Stimulated activated naive CD8-positive, alpha-beta T cell treated with anti-CD3 and anti-CD28 coated beads, Interleukin-15, amount 100 ng/mL, for 72 hours (primary cell): ENCODE data around the gene AP1G2.

Experiments
- ATAC-seq: fragments of 150-1000 bp; cut with Tn5 transposase; 2 replicates; pipeline ENCODE4 v1.10.0; 2021; ENCODE audit warnings: mild to moderate bottlenecking, moderate library complexity
- DNase-seq, 2 donors: peaks; one replicate each; pipeline ENCODE4 v3.0.0; 2021 to 2022
- H3K27ac Mint-ChIP-seq, 2 donors: one replicate each; pipeline ENCODE4 v1.8.0; 2022; ENCODE audit warnings: mild to moderate bottlenecking in 2 of 2, mixed read lengths in 2 of 2, moderate library complexity in 2 of 2
- H3K27me3 Mint-ChIP-seq: one replicate; pipeline ENCODE4 v1.8.0; 2022; ENCODE audit warnings: mixed read lengths
- H3K4me1 Mint-ChIP-seq: one replicate; pipeline ENCODE4 v1.8.0; 2022; ENCODE audit warnings: mild to moderate bottlenecking, mixed read lengths
- H3K4me3 Mint-ChIP-seq, 2 donors: one replicate each; pipeline ENCODE4 v1.8.0; 2022; ENCODE audit warnings: mild to moderate bottlenecking in 2 of 2, mixed read lengths in 2 of 2, moderate library complexity in 1 of 2
- H3K9me3 Mint-ChIP-seq, 2 donors: one replicate each; pipeline ENCODE4 v1.8.0; 2022; ENCODE audit warnings: mixed read lengths in 2 of 2

AP1G2 gene

DNA sequence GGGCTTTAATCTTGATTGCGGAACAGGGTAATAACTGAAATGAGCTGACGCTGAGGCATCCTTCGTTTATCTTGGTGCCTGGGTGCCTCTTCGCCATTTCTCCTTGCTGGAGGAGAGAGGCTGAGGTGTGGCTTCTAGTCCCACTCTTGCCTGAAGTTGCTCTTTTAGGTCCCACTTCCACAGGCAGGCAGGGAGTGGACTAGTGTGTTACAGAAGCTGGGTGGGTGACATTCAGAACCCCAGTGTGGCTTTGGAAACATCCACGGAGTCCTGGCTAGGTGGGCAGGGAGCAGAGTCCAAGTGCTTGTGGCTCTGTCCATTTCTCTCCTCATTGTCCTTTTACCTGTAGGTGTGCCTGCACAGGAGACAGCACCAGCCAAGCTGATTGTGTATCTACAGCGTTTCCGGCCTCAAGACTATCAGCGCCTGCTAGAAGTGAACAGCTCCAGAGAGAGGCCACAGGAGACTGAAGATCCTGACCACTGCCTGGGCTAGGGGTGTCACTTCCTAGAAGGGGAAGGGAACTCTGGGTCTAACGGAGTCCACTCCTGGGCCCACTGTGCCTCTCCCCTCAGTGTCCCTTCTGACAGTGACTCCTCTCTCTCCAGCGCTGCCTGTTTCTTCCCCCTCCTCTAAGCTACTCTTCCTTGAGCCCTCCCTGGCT lies 9.1 kb downstream of the AP1G2 start:
- DNase-seq (no peak), ATAC-seq (no peak)
- H3K27me3 Mint-ChIP-seq = no peaks in the 10 kb centered on the region
- H3K9me3 Mint-ChIP-seq = no peaks in the 10 kb centered on the region
- H3K4me1 Mint-ChIP-seq = peaks cover 74% of the 10 kb centered on the region
- peak overlapping the region in 1 of 2 donors; percentile 1 for H3K4me3 Mint-ChIP-seq
- no peak overlapping the region for H3K27ac Mint-ChIP-seq

DNA sequence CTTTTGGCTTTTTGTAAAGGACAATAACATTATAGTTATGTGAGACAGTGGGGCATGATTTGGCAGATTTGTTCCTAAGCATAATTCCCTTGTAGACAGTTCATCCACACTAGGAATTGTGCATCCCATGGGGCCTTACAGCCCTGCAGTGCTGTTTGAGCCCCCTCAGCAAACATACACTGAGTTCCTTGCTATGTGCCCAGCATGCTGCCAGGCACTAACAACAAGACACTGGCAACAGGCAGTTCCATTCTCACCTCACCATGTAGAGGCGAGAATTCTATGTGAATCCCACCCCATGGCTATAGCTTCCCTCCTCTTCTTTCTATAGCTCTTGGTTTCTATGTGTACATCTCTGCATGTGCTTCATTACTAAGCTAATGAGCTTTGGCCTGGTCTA lies 9.6 kb downstream of the AP1G2 start:
- DNase-seq (no peak), ATAC-seq (no peak)
- peak overlapping the region; percentile 54 to 75 for H3K4me3 Mint-ChIP-seq
- H3K9me3 Mint-ChIP-seq = no peaks in the 10 kb centered on the region
- no peaks in the 10 kb centered on the region for H3K27me3 Mint-ChIP-seq
- H3K4me1 Mint-ChIP-seq = peaks cover 71% of the 10 kb centered on the region
- H3K27ac Mint-ChIP-seq = peak overlapping the region in 1 of 2 donors; percentile 24

DNA sequence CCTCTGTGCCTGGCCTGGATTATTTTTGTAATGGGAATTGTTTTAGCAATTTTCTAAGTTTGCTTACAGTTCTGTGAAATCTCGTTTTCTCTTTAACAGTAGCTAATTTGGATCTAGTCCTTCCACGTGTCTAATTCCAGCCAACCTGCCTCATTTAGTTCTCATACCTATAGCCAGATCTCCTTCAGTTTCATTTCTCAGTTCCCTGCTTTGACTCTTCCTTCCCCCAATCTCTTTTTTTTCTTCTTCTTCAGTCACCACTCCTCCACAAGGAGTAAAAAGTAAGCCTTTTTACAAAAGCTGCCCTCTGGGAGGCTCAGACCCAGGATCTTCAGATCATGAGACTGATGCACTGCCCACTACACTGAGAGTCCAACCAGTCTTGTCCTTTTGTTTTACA lies 10.1 kb downstream of the AP1G2 start:
- no peaks in the 10 kb centered on the region for H3K27me3 Mint-ChIP-seq

DNA sequence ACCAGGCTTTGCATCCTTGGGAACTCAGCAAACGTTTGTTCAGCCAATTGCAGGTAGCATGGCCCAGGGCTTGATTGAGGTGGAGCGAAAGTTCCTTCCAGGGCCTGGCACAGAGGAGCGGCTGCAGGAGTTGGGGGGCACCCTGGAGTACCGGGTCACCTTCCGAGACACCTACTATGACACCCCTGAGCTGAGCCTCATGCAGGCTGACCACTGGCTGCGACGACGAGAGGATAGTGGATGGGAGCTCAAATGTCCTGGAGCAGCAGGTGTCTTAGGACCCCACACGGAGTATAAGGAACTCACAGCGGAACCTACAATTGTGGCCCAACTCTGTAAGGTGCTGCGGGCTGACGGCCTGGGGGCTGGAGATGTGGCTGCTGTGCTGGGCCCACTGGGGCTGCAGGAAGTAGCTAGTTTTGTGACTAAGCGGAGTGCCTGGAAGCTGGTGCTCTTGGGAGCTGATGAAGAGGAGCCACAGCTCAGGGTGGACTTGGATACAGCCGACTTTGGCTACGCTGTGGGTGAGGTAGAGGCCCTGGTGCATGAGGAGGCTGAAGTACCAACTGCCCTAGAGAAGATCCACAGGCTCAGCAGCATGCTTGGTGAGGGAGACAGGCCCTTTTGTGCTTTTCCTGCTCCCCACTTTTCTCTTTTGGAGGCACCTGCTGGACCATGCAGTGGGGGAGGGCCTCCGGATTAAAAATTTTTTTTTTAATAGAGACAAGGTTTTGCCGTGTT lies 10.7 kb downstream of the AP1G2 start:
- H3K9me3 Mint-ChIP-seq = no peaks in the 10 kb centered on the region
- H3K4me1 Mint-ChIP-seq = peaks cover 70% of the 10 kb centered on the region
- ATAC-seq = no peak
- peak overlapping the region; percentile 90 to 95 for H3K27ac Mint-ChIP-seq
- no peak for DNase-seq
- H3K27me3 Mint-ChIP-seq = no peaks in the 10 kb centered on the region
- peak overlapping the region; percentile 97 to 98 for H3K4me3 Mint-ChIP-seq

More for the DNA sequence above, 10.1 kb downstream of the AP1G2 start:
- no peak for DNase-seq
- Mint-ChIP-seq H3K9me3 (no peaks in the 10 kb centered on the region), H3K4me1 (peaks cover 67% of the 10 kb centered on the region), H3K27ac (peak overlapping the region in 1 of 2 donors; percentile 24), H3K4me3 (peak overlapping the region; percentile 54 to 75)
- no peak for ATAC-seq

DNA sequence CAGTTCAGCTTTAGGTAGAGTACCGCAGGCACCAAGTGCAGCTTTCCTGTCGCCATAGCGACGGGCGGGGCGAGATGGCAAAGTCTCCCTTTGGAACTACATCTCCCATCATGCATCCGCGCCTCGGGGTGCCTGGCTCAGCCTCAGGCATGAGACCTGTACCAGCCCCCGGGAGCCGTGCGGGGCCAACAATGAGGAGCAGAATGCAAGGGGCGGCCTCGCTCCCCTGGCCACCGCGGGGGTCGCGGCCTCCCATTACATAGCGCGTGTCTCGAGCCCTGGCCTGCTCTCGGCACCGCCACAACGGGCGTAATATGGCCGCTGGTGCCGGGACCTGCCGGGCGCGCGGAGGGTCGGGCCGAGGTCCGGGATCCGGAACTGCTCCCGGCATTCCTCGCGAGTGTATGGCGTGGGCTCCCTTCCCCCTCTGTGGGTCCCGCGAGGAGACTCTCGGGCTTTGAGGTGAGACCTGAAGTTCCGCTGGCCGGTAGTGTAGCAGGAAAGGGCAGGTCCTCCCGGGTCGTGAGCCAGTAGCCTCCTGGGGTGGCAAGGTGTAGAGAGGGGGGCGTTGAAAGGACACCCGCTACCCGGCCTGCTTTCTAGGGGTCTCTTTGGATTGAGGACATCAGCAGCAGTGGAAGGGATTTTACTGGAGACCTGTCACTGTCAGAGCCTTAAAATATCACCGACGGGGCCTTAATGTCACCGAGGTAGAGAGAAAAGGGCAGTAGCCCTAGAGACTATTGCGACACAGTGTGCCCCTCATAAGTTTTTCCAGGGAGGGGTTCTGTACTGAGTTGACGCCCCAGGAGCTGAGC lies 11.5 kb downstream of the AP1G2 start, which contains the start of gene THTPA:
TSS of gene THTPA (plus strand) at position 390 of the 818 bp plus-strand sequence. CDS start 487 bp downstream, outside the sequence.
- DNase-seq (peak; percentile 86 to 92), ATAC-seq (peak; percentile 83)
- H3K27ac Mint-ChIP-seq = peak within 1 kb of the TSS; percentile 90 to 95
- peak within 1 kb of the TSS; percentile 97 to 98 for H3K4me3 Mint-ChIP-seq
- H3K9me3 Mint-ChIP-seq = no peaks in the 10 kb centered on the region
- H3K27me3 Mint-ChIP-seq = no peaks in the 10 kb centered on the region
- peaks cover 63% of the 10 kb centered on the region for H3K4me1 Mint-ChIP-seq

DNA sequence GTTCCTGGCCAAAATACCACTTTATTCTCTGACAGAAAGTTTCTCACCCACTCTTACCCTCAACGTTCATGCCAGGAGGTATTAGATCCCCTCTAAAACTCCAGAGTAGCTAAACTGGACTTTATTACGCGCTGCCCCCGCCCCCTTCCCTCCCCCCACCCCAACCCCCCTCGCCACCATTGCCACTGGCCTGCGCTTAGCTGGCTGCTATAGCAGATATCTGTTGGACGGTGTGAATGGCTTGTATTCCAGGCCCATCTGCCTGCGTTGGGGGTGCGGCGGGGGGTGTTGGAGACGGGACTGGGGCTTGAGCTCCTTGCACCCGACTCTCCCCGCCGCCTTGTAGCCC lies 12.1 kb downstream of the AP1G2 start:
- H3K9me3 Mint-ChIP-seq = no peaks in the 10 kb centered on the region
- peak overlapping the region; percentile 97 to 98 for H3K4me3 Mint-ChIP-seq
- H3K4me1 Mint-ChIP-seq = peaks cover 58% of the 10 kb centered on the region
- DNase-seq (no peak), ATAC-seq (no peak)
- H3K27me3 Mint-ChIP-seq = no peaks in the 10 kb centered on the region
- H3K27ac Mint-ChIP-seq = peak overlapping the region in 1 of 2 donors; percentile 95

DNA sequence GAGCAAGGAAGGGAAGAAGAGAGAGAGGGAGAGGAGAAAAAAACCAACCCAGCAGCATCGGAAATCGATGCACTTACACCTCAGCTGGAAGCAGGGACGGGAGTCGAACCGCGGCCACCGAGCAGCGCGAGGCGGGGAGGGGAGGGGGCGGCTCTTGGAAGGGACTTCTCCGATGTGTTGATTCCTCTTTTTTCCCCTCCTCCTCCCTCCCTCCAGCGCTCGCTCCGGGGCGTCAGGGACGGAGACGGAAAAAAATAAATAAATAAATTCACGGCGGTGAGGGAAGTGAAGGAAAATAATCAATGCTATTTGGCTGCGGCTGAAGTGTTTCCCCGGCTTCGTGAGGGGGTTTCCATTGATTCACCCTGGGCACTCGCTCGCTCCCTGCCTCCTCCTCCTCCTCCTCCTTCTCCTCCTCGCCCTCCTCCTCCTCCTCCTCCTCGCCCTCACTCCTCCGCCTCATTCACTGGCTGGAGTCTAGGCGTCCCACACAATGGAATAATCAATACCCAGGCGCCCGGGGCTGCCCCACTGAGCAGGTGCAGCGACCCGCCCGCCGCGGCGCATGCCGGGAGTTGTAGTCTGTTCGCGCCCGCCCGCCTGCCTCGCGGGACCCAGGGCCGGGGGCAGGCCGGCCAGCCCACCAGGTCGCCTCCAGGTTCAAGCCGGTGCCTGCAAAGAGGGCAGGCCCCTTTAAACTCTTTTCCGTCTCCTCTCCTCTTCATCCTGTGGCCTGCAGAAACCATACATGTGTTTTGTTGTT lies 16.1 kb downstream of the AP1G2 start, which contains the start of gene ZFHX2:
TSS of gene ZFHX2 (minus strand) at position 500 of the 763 bp plus-strand sequence. CDS start 16,440 bp downstream, outside the sequence.
- DNase-seq (peak; percentile 72 to 84), ATAC-seq (peak; percentile 79)
- Mint-ChIP-seq H3K27me3 (no peaks in the 10 kb centered on the region), H3K9me3 (no peaks in the 10 kb centered on the region), H3K4me3 (peak within 1 kb of the TSS in 1 of 2 donors; percentile 21), H3K4me1 (peaks cover 18% of the 10 kb centered on the region), H3K27ac (peak within 1 kb of the TSS; percentile 93)

DNA sequence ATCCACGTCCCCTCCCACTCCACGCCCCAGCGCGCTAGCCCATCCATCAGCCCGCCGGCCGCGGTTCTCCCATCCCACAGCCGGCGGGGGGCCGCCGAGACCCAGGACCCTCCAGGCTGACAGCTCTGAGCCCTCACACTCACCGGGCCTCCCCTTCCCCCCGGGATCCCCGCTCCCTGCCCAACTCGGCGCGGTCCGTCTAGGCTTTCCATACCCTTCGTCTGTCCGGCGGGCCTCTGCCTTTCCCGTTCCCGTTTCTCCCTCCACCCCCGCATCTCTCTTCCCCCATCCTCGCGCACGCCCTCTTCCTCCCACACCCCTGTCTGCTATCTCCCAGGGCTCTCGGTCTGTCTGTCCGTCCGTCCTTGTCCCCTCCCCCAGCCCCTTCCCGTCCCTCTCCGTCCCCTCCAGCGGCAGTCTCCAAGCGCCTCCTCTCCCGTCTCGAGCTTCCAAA lies 16.8 kb downstream of the AP1G2 start:
- Mint-ChIP-seq H3K4me1 (peaks cover 12% of the 10 kb centered on the region), H3K9me3 (no peaks in the 10 kb centered on the region), H3K4me3 (no peak overlapping the region), H3K27ac (peak overlapping the region; percentile 0 to 93), H3K27me3 (no peaks in the 10 kb centered on the region)
- DNase-seq (no peak), ATAC-seq (peak; percentile 2)

DNA sequence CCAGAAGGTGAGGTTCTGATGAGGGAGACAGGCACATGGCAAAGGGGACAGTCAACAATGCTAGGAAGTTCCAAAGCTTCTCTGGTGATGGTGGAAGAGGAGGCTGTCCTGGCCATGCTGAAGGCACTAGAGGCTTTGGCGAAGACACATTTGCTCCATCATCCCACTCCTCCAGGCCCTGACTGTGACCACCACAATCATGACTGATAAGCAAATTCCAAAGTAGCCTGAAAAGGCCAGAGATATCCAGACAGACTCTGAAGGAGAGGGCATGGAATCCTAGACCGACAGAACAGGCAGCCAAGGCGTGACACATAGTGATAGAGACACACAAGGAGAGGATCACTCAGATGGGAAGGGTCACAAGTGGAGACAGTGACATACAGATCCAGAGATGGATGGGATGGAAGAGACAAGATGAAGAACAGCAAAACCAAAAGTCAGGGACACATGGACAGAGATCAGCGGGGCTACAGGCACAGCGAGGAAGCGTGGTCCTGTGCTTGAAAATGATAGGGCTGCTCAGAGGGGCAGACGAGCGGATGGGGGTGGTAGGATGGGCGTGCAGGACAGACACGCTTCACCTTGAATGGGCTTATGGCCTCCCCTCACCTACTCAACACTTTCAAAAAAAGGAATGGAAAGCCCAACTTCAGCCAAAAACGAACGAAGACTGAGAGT lies 17.3 kb downstream of the AP1G2 start:
- Mint-ChIP-seq H3K4me1 (peaks cover 8% of the 10 kb centered on the region), H3K9me3 (no peaks in the 10 kb centered on the region), H3K4me3 (no peak overlapping the region), H3K27ac (no peak overlapping the region), H3K27me3 (no peaks in the 10 kb centered on the region)
- no peak for DNase-seq
- no peak for ATAC-seq

DNA sequence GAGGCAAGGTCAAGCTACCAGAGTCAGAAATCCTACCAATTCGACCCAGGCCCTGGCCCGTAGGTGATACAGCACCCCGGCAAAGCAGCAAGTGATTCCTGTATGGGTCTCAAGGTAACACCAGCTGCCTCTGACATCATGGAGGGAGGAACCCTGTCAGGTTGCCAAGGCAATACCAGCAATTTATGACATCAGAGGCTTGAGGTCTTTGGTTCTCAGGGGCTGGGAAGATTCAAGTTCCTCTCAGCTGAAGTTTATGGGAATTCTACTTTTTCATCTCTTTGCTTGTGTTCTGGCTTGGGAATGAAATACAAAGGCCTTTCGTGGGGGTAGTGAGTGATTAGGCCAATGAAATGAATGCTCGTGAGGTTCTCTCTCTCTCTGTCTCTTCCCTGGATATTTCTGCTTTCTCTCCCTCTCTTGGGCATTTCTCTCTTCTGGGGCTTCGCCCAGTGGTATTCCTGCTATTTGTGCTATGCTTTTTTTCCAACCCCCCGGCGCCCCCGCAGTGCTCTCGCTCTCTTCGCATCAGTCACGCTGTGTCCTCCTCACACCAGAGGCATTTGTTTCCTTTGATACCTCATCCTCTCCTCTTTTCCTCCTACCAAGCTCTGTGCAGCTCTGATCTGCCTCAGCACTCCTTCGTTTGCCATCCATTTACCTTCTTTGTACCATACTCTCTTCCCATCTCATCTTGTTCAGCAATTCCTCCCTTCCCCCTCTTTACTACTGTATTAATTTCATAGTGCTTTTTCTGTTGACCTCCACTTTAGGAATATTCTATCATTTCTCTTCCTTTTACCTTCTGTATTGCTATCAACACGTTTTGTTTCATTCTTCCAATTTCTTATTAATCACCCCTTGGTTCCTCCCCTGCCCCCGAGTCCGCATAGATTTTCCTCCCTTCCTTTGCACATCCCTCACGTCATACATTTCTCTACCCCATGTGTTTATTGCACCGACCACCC lies 19.0 kb downstream of the AP1G2 start:
- no peak for ATAC-seq
- Mint-ChIP-seq H3K4me3 (no peak overlapping the region), H3K4me1 (peaks cover 5% of the 10 kb centered on the region), H3K27ac (no peak overlapping the region), H3K9me3 (no peaks in the 10 kb centered on the region), H3K27me3 (no peaks in the 10 kb centered on the region)
- no peak for DNase-seq

DNA sequence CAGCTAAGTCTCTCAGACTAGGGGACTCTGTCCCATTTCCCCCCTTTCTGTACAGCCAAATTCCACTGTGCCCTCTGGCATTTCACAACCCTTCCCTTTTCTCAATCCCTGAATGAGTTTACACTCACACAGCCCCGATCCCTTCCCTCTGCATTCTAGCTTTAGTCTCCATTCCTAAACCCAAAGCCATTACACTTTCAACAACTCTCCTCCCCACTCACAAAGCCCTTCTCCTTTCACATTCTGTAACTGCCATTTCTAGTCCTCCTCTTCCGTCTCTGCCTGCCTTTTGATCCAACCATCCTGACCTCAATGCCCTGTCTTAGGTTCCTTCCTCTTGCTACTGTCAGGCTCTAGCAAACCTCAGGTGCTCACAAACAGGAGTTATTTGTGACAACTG lies 19.7 kb downstream of the AP1G2 start:
- Mint-ChIP-seq H3K4me1 (peaks cover 5% of the 10 kb centered on the region), H3K9me3 (no peaks in the 10 kb centered on the region), H3K27ac (no peak overlapping the region), H3K4me3 (no peak overlapping the region), H3K27me3 (no peaks in the 10 kb centered on the region)
- ATAC-seq (no peak), DNase-seq (no peak)

DNA sequence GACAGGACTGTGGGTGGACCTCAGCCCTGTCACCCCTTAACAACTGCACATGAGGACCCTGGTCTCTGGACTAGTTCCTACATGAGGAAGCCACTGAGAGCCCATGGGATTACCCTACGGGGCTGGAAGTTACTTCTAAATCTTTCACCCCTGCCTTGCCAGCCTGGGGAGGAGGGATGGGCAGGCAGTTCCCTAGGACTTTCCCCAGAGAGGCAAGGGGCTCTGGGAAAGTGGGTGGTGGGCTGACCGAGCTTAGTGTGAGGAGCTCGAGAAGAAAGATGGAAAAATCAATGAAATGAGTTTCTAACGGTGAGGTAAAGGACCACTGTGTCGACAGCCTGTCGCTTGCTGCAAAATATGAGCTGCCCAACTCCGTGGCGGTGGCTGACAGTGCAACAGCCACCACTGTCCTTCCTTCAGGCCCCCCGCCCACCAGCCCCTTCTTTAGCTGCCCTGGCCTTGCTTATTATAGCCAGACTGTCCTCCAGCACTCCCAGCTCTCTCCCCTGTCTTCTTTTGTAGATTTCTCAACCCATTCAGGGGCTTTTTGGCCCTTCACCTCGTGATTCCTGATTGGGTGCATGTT lies 21.0 kb downstream of the AP1G2 start:
- H3K9me3 Mint-ChIP-seq = no peaks in the 10 kb centered on the region
- H3K4me1 Mint-ChIP-seq = no peaks in the 10 kb centered on the region
- DNase-seq (no peak), ATAC-seq (no peak)
- H3K4me3 Mint-ChIP-seq = no peak overlapping the region
- no peak overlapping the region for H3K27ac Mint-ChIP-seq
- H3K27me3 Mint-ChIP-seq = no peaks in the 10 kb centered on the region

DNA sequence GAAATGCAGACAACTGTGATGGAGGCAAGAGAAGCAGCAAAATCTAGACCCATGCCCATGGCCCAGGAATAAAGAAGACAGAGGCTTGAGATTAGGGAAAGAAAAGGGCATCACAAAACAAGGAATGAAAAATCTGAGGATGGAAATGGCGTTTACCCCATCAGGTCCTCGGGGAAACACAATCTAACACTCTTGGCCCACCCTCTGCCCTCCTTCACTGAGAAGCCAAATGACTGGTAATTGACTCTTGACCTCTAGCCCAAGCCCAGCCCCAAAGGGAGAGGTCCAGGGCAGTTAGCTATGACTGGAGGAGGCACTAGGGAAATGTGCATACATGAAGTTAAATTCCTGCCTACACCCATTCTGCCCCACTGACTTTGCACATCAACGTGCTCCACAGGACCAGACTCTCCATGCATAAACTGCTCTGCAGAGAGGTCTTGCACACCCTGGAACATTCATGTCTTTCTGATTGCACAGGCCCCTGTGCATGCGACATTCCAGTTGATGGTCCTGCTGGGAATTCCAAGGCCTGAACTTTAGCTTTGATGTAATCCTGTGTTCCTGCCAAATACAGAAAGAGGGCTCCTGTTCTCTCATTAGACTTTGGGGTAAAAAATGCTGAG lies 21.7 kb downstream of the AP1G2 start:
- Mint-ChIP-seq H3K4me3 (no peak overlapping the region), H3K9me3 (no peaks in the 10 kb centered on the region), H3K4me1 (no peaks in the 10 kb centered on the region), H3K27me3 (no peaks in the 10 kb centered on the region), H3K27ac (no peak overlapping the region)
- no peak for ATAC-seq
- DNase-seq = no peak
